ENCODE measurements around the gene RBM19.

RBM19 gene

DNA sequence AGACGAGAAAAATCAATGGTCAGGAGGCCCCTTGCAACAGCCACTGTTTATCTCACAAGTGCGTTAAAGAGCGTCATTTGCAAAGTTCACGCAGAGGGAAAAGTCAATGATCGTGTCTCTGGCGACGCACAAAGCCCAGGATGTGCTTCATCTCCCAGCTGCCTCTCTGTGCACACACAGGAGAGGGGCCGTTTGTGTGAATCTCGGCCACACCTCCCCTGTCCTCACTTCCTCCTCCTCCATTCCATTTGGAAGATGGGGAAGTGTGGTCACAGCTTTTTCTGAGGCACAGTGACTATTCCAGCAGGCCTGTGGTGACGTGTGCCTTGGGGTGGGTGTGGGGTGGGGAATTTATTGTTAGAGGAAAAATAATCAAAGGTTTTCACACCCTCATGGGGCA lies 90.4 kb downstream of the RBM19 start:
- DNase-seq = no peak

DNA sequence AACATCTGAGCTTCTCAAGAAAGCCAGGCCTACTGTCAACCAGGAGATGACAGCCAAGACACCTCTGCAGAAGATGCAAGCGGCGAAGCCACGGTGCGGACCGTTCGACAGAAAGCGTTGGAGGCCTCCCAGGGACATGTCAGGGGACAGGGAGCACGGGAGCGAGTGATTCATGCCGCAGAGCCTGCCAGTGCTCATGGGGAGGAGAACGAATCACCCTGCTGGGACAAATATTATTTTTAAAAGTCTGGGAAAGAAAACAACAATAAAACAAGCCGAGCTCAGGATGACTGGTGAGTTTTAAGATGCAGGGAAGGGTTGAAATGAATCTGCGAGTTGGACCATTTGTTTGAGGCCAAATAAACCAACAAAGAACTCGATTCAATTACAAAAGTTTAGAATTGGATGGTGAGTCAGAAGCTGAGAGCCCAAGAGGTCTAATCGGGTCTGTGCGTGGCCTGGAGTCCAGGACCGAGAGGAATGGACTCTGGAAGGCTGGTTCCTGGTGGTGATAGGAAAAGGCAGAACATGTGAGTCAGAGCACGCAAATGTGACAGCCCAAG lies 91.0 kb downstream of the RBM19 start:
- no peak for DNase-seq

DNA sequence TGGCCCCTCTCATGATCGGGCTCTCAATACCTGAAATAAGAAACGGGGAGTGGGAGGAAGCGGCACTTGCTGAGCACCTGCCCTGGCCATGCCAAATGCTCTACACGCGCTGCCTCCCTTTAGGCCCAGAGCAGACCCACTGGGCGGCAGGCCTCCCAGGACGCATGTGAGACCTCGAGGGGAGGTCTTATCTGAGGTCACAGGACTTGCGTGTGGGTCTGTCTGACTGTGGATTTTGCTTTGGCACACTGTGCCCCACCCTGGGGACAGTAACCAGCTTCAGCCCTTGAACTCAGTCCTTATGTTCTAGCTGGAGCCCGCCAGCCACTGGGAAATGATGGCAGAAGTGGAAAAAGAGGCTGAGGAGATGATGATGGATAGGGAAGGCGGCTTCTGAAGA lies 91.8 kb downstream of the RBM19 start:
- DNase-seq = no peak

DNA sequence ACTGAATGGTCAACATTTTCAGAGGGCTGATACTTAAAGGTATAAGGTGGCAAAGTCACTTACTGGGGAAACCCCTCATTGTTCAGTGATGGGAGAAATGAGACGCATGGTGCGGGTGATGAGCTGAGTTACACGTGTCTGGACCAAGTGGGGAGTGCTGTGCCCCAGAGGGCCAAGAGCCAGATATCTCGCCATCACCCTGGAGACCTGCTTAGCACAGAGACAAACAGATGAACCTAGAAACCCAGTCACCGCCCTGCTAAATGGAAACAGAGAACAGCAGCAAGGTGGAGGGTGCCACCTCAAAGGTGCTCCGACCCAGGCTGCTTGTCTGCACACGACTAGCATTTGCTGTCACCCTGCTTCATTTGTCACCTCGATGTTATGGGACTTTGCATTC lies 92.4 kb downstream of the RBM19 start:
- no peak for DNase-seq

DNA sequence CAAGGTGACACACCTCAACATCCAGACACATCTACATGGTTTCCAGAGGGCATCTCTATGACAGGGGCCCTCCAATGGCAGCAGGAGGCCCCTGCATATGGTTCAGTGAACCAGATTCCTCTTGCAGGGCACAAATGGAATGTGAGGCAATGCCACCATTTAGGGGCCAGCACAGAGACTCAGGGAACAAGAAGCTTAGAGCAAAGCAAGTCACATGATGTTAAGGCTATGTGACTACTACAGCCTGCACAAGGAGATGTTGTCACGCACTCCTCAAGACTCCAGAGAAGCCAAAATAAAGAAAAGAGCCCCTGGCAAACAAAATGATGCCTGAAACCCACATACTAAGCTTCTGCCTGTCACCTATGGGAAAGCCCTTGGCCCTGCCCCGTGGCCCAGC lies 95.2 kb downstream of the RBM19 start:
- no peak for DNase-seq

DNA sequence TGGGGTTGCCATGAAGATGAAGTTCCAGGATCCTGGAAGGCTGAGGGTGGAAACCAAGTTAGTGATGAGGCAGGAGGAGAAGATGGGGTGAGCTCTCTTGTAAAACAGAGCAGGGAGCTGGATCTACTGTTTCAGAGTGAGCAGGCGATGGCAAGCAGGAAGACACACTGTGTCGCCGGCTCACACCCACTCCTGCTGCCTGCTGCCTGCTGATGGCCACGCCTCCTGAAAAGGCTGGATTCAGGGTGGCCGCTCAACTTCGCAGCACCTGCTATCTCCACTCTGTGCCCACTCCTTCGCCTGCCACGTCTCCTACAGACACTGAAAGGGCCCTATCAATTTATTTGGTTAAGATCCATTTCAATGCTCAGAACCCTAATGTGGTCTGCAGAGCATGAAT lies 96.1 kb downstream of the RBM19 start:
- peak; percentile 28 for DNase-seq

DNA sequence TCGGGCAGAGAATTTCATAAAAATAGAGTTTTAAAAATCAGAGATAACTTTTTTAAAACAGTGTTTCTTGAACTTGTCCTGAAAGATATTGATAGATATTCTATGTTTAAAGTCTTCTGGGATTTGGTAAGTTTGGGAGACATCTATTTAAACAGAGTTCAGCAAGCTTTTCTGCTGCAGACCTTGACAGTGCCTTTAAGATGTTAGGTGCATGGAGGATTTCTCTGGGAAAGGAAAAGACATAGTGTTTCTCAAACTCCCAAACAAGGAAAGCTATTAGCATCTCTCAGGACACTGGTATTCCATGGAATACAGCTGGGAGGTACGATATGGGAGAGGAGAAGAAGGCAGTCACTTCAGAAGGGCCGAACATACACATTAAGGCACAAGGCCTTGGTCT lies 97.8 kb downstream of the RBM19 start:
- no peak for DNase-seq

DNA sequence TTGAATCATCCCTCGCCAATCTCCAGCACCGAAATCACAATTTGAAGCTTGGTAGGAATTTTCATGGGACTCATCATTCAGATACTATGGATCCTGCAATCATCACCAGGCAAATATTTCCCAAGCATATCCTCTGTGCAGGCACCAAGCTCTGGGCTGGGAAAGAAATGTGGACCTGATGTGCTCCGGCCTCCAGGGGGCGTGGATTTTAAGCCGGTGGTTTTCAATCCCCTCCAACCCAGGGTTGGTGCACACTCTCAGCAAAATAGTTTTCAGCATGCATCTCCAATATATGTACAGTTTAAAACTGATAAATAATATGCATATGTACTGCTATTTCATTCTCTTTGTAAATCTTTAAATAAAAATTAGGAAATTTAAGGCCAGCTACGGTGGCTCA lies 98.9 kb downstream of the RBM19 start:
- DNase-seq = no peak

DNA sequence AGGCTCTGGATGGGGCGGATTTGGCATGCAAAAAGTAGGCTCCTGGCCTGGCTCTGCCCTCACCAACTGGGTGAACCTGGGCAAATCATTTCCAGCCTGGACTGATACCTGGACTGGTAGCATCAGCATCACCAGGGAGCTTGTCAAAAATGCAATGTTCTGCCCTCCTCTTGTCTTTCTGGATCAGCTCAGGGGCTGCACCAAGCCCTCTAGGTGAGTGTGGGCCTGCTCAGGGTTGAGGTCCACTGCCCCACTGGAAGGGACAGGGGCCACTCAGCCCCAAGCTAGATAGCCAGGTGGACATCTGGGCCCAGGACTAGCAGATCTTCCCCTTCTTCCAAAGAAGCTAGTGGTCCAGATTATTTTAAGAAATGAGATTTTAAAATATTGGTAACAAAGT lies 99.6 kb downstream of the RBM19 start:
- no peak for DNase-seq

DNA sequence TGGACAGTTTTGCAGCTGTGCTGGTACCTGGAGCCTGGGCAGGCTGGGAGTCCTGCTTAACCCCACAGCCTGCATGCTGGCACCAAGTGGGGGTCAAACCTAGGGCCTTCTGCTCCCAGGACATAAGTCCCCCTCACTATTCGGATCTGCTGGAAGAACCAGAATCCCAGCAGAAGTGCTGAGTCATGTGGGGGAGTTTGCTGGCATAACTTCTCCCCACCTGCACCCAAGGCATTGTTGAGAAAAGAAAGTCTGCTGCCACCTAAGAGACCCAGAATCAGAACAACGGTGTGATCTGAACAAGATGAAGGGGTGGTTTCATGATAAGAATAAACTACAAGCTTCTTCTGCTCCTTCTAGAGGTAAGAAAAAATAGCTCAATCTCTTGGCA lies 102.7 kb downstream of the RBM19 start:
- no peak for DNase-seq

DNA sequence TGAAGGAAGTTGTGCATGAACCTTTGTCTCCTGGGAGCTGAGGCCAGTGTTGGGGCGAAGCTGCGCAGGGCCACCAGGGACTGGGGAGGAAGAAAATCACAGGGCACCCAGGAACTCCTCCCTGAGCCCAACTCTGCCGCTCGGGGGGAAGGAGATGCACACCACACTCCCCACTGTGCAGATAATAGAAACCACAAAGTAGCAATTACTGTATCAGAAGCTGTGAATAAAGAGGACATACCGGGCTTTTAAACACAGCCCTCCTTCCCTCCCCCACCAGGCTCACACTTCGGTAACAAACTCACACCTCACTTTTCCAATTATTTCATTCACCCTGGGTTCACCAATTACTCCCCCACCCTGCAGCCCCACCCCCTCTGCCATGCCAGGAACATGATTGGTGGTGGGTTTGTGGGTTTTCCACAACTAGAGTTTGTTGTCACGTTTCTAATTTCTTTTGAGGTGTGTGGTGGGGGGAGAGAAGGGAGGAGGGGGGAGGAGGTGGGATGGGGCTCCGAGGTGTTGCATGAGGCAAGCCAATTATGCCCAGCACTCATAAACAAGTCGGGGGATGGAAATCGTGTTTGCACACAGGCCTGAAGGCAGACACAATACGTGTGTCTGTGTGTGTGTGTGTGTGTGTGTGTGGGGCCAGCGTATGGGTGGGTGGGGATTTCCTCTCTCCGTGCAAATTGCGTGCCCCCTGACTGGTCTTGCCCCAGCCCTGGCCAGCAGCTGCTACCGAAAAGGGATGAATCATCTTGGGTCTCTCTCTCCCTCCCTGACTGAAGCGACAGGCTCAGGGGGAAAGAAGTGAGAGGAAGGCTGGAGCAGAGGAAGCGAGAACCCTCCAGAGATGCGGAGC lies 103.3 kb downstream of the RBM19 start:
- DNase-seq = peak; percentile 65

DNA sequence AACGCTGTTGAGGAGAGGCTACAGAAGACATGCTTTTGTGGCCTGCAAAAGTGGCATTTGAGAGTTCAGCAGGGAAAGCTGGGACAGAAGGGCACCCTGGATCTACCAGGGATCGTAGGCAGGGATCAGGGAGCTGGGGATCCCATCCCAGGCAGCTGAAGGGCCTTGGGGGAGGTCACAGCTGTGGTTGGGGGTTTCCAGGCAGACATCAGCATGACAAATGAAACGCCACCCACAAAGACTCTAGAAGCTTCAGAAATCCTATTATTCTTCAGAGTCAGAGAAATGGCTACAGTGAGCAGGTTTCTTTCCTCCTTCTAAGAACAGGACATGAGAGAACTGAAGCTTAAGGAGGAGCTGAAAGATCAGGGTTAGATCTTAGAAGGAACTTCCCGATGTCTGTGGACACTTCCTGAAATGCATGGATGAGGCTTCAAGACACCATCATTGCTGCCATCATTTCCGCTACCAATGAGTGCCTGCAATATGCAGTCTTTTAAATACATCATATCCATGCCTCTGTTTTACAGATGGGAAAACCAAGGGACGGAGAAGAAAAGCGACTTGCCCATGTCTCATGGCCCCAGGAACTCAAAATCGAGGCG lies 104.3 kb downstream of the RBM19 start:
- no peak for DNase-seq

DNA sequence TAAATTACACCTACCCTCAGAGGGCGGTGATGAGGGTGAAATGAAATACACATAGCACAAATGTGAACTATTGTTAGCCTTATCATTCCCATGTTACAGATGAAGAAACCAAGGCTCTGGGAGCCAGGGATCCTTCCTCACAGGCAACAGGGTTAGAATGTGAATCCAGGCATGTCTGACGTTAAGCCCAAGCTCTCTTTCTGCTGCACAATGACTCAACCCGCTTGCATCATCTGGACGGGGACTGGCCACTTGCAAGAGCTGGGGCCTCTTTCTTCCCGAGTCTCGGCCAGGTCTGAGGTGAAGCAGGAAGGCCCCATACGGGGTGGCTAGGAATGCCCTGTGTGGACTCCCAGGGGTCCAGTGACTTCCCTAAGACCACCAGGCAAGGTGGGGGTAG lies 105.2 kb downstream of the RBM19 start:
- DNase-seq = no peak

DNA sequence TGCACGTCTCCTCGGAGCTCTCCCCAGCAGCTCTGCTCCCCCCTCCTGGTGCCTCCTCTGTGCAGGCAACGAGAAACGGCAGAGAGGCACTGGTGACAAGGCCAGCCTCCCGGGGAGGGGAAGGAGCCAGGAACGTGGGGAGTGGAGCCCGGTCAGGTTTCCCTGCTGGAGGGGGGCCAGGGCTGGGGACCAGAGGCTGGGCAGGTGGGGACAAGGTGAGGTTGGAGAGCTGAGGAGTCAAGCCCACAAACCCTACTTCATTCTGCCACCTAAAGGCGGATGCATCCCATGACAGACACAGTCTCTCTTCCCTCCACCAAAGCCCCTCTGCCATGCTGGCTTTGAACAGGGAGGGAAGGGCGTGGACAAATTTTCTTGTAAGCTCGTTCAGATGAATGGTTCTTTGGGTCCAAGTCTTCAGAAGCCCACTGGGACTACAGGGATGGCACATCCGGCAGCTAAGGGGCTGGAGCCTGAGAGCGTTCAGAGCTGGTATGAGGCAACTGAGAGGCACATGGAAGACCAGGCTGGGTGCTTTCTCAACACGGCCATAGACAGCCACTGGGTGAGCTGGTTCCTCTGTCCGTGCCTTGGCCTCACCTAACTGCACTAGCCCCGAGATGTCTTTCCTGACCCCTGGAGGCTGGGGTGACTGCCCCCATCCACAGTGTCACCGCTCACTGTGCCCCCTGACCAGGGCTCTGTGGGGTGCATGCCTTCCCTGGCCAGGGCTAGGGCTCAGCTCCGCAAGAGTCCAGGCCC lies 105.9 kb downstream of the RBM19 start:
- DNase-seq = no peak

DNA sequence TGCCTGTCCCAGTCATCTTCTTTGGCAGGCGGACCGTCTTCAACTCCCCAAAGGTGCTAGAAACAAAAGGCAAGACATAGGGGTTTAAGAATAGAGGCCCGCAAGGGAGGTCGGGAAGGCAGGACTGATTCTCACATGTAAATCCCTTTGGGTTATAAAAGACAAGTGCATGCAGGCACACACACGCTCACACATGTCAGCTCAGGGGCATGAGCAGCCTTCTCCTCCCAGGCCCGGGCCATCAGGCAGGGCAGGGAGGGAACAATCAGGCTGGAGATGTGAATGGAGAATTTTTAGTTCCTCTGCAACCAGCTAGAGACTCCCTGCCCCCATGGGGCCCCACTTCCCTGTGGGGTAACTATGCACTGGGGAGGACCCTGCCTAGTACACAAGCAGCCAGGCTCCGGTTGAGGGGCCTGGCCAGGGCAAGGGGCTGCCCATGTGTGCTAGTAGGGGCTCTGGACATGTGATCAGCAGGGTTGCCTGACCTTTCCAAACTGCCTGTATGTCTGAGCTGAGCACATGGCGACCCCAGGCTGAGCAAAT lies 107.2 kb downstream of the RBM19 start:
- DNase-seq = no peak

DNA sequence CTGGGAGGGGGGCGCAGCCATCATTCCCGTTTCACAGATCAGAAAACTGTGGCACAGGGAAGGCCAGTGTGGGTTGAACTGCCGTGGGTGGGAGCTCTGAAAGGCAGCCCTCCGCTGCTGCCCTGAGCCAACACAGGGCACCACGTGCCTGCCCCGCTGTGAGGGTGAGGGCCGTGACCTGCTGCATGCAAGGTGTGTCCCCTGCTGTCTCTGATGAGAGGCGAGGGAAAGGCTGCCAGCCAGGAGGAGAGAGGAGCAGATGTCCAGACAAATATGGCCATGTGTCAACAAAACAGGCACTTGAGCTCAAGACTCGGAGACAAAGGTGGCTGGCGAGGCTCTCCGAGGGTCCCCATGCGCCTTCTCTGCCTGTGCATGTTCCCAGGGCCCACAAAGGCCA lies 108.8 kb downstream of the RBM19 start:
- DNase-seq = peak; percentile 47

DNA sequence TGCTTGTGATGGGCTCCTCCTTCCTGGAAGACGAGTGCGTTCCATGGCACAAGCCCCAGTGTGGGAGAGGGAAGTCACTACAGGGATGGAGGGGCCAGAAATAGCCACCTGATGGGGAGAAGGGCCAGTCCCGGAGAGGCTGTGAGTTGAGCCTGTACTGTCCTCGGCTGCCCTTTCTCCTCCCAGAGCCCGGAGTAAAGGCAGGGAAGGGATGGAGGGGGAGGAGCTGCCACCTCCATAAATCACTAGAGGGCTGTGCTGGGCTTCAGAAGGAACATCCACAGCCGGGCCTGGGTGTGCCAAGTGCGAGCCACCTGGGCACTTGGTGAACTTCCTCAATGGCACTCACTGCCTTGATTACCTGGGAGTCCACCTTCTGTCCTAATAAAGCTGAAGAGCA lies 110.1 kb downstream of the RBM19 start:
- DNase-seq = no peak

DNA sequence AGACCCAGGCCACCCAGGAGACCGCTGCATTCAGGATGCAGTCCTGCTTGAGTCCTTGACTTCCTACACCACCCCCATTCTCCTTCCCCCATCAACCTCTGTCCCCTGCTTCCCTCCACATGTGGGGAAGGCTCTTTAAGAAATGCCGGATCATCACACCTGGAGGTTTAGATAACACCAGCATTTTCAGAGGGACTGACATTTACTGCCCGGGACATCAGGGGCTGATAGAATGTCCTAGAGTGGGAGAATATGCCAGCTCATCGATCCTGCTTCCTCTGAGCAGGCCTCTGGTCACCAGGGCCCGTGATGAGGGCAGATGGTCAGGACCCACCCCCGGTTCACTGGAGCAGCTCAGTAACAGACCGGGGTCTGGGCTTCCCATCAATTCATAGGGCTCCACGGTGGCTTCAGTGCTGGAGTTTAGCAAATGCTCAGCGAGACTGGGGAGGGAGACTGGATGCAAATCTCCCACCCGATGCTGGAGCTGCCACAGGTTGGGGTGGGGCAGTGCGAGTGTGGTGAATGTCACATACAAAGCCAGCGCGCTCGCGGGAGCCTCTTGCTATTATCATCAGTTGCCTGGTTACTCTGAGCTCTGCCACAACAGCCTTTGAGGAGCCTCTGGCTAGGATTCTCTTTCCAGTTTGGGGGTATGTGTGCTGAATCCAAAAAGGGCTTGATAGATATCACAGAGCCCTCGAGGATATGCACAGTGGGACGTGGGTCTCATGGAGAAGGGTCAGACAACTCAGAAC lies 111.6 kb downstream of the RBM19 start:
- DNase-seq = no peak

DNA sequence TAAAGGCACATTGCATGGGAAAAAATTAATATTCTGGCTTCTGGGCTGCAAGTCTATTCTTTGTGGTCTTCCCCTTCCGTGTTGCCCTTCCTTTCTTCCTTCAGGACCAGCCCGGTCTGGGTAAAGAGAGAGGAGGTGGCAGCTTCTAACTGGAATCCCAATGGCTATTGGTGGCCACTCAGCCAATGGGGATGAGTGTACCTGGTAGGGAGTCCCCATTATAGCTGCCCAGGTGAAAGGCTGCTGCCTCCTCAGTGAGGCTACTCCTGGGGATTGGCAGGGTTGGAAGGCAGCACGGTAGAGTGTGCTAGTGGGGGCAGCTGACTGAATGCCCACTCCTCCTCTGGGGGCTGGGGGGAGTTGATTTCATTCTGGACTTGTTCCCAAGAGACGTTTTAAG lies 112.6 kb downstream of the RBM19 start:
- peak; percentile 52 for DNase-seq

DNA sequence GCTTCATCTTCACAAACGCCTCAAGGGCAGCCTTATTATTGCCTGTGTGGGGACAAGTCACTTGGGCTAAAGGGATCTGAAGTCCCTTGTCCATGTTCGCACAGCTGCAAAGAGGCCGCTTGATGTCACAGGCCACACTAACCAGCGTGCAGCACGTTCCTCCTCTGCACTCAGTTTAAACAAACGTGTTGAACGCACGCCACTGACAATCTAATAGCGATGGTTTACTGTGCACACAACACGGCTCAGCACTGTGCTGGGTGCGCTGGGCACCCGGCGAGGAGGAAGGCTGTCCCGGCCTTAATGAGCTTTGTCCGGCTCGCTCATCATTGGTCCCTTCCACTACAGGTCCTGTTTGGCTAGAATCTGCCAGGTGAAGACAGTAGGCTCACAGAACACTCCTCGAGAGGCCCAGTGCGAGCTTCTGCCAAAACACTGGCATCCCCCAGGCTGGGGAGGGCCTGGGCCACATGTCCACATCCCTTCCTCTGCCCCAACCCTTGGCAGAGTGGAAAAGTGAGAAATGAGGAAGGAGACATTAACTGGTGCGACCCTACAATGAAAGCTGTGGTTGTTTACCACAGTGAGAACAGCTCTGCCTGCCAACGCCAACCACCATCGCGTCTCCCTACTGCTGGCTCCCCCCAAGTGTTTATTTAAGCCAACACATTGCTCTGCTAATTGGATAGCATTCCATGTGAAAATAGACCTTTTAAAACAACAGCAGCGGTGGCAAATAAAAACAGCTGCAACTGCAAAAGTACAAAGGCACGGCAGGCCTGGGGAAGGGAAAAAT lies 113.2 kb downstream of the RBM19 start:
- DNase-seq = no peak

DNA sequence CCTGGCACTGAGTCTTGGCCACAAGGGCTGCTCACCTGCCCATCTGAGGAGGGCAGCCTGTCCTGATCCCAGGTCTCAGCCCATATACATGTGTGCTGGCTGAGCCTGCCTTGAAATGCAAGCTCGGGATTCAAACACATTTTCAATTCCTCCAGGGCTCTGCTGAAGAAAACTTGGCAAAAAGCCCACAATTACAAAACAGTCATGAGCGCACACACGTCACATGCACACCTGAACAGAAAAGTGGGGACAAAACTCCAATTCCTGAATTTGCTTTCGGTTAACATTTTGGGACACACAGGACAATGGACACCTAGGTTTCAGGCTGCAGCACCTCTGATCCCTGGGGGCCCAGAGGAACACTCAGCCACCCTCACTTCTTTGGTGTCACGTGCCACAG lies 113.9 kb downstream of the RBM19 start:
- DNase-seq = no peak
